GM21526 (cell line): ENCODE measurements around the gene FXYD7.
"Not testable (repeated sequence)": the region's sequence is repeated elsewhere in the genome, so short reads cannot be mapped to it uniquely, and the experiment has no call there.

Experiments
- ATAC-seq: cut with Tn5 transposase; IDR thresholded peaks from one replicate; pipeline ENCODE4 v1.9.1; 2021; ENCODE audit warnings: moderate library complexity; ENCODE audit not compliant: unreplicated experiment, low FRiP score

Gene FXYD7

DNA sequence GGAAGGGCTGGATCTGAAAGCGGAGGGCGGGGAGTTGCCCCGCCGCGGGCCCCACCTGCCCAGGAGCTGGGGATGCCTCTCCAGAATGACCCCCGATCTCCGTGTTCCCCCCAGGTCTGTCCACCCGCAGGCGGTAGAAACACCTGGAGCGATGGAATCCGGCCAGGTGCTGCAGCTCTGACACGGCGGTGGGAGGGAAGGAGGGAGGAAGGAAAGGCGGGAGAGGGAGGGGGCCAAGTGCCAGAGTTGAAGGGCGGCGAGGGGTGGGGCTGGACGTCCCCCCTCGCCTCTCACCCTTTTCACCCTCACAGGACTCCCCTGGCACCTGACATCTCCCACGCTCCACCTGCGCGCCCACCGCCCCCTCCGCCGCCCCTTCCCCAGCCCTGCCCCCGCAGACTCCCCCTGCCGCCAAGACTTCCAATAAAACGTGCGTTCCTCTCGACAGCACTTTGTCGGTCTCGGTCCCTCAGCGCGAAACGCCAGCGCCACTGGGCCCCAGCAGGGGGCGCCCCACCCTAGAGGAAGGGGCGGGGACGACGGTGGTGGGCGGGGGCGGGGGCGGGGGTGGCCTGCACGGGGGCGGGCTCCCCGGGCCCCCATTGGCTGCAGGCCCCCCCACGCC lies 337 bp upstream of the FXYD7 start:
- no peak for ATAC-seq

DNA sequence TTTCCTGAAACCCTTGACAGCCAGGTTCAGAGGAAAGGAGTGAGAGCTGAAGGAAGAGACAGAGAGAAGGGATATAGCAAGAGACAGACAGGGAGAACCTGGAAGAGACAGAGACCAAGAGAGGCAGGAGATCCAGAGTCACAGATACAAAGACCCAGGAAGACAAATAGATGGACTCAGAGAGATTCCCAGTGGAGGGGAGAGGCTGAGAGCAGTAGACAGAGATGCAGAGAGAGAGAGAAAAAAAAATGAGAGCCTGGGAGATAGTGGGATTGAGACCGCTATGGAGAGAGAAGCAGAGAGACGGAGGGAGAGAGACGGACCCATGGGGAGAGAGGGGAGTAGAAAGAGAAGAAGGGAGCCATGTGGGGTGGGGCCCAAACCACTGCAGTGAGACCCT lies 763 bp downstream of the FXYD7 start:
- ATAC-seq, result no peak

DNA sequence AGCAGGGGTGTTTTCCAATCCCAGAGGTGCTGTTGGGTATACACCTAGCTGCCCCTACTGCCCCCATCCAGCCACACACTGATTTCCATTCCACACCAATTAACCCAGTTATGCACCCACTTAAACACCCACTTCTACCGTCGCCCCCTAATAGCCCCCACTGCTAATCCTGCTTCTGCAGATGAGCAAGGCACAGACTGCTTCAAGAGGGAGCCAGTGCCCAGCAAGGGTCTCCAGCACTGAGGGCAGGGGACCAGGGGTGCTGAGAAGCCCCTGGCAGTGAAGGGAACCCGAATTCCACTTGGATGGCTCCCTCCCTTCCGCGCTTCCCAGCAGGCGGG lies 1.2 kb downstream of the FXYD7 start:
- ATAC-seq, result no peak

DNA sequence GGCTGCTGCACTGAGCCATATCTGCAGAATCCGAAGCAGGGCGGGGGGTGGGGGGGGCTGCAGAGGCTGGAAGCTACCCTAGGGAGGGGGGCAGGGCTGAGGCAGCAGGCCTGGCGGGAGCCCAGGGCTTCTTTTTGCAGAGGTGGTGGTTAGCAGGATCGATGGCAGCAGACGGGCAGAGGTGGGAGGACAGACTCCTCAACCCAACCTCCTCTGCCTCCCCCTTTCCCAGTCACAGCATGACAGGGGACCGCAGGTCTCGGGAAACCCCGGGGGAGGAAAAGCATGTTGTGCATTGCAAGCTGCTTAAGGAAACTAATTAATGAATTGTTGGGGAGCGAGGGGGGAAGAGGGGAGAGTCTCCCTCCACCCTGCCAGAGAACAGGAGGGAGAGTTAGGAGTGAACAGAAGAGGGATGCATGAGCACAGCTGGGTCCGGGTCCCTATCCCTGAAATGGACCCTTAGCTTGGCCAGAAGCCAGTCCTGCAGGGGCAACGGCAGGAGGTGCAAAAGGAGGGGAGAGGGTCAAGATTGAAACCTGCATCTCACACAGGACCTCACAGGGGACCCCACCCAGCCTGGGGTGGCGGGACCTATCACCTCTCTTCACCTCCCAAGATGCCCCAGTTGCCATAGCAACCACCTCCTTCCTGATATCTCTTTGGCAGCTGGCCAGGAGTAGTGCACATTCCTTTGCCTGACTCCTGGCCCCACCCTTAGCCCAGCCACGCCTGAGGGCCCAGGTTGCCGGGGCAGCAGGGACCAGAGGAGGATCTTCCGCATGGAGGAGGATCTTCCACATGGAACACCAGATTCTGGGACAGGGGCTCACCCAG lies 1.8 kb downstream of the FXYD7 start:
- no peak for ATAC-seq

DNA sequence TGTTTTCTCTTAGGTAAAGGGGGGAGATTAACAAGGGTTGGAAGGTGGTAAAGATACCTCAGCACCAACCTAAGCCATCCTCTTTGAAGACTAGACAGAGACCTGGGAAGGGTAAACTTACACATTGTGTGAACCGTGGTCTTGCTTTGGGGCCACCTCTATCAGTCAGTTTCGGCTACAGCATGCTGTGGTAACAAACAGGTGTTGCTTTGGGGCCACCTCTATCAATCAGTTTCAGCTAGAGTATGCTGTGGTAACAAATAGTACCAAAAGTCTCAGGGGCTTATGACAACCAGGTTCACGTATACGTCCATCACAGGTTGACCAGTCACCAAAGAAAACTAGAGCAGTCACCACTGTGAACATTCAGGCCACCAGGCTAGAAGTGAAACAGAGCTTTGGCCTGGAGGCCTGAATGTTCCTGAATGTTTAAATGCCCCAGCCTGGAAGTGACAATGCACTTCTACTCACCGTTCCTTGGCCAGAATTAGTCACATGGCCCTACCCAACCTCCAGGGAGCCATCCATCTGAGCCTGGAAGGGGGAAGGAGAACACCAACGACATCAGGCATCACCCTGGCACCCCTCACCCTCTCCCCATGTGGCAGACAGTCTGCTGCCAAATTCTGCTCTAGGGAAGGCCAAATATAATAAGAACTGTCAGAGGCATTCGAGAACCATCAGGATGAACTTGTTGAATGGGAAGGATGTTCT lies 3.8 kb downstream of the FXYD7 start:
- no peak for ATAC-seq

DNA sequence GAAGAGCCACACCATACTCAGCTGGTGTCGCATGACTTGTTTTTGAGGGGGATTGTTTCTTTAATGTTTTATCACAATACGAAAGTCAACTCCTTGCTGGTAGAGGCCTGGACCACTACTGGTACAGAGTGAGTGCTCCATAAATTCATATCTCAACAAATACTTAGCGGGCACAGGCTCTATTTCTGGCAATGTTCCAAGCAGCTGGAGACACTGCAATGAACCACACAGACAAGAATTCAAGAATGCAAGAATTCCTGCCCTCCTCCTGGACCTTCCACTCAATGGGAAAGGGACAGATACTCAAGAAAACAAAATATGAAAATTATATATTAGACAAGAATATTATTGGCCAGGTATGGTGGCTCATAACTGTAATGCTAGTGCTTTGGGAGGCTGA lies 6.4 kb downstream of the FXYD7 start:
- ATAC-seq, result no peak

DNA sequence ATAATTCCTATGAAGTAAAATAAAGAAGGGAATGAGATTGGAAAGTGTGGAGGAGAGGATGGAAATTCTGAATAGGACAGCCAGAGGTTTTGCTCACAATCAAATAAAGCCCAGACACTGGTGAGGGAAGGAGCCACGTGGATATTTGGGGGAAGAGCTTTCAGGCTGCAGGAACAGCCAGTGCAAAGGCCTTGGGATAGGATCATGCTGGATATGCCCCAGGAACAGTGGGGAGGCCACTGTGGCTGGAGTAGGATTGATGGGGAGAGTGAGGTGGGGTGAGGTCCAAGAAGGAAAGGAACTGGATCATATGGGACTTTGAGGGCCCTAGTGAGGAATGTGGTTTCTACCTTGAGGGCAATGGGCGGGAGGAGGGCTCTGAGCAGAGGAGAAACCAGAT lies 7.4 kb downstream of the FXYD7 start:
- no peak for ATAC-seq

DNA sequence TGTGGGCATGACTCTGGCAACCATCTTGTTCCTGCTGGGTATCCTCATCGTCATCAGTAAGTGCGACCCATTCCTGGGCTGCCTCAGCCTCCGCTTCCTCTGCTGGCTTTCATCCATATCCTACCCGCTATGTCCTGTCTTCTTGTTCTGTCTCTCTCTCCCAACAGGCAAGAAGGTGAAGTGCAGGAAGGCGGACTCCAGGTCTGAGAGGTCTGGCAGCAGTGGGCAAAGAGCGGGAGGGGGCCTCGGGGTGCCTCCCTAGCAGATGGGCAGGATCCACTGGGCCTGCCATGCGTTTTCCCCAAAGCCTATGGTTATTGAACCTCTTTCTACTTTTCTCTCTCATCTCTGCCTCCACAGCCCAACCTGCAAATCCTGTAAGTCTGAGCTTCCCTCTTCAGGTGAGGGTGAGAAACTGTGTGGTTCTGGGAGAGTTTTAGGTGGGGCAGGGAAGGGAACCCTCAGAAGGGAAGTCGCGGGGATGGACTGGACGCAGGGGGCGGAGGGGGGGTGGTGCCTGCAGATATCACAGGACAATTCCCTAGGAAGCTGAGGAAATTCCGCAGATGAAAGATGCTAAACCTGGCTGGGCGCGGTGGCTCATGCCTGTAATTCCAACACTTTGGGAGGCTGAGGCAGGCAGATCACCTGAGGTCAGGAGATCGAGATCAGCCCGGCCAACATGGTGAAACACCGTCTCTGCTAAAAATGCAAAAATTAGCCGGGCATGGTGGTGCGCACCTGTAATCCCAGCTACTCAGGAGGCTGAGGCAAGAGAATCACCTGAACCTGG lies 8.4 kb downstream of the FXYD7 start:
- ATAC-seq, result no peak

DNA sequence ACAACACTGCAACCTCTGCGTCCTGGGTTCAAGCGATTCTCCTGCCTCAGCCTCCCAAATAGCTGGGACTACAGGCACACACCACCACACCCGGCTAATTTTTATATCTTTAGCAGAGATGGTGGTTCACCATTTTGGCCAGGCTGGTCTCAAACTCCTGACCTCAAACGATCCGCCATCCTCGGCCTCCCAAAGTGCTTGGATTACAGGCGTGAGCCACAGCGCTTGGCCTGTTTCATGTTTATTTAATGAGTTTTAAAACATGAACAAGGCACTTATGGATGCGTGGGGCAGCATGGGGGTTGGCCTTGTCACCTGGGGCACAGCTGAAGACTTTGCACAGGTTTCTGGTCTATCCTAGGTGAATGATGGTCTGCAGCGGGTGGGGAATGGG lies 10.1 kb downstream of the FXYD7 start:
- not testable (repeated sequence) for ATAC-seq

DNA sequence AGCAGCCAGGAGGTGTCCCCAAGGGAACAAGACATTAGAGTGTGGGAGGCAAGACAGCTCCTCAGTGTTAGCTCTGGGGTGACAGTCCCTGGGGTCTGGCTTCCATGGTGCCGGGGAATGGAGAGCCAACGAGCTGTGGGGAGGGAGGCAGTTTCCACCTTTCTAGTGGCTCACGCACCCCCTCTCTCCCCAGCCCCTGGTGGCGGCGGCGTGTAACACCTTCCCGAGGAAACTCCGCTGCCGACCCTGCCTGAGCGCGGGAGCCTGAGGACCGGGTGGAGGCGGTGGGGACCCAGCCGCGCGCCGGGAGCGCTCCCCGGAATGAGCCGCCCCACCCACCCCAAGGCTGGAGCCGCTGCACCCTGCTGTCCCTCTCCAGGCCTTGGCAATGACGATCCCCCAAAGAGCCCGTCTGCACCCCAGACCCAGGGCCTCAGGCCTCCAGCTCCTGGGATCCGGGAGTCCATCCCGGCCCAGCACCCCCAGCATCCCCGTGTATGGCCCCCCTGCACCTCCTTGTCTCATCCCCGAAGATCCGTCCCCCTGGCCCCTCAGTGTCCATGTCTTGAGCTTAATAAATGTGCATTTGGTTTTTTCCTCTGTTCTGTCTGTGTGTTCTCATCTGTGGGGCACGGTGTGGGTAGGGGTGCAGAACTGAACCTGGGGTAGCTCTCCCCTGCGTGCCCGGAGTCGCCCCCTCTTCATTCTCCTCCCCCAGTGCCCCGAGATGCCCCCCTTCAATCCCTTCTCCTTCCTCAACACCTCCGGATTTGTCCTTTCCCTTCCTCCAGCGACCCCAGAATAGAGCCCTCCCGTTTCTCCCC lies 10.9 kb downstream of the FXYD7 start:
- no peak for ATAC-seq

DNA sequence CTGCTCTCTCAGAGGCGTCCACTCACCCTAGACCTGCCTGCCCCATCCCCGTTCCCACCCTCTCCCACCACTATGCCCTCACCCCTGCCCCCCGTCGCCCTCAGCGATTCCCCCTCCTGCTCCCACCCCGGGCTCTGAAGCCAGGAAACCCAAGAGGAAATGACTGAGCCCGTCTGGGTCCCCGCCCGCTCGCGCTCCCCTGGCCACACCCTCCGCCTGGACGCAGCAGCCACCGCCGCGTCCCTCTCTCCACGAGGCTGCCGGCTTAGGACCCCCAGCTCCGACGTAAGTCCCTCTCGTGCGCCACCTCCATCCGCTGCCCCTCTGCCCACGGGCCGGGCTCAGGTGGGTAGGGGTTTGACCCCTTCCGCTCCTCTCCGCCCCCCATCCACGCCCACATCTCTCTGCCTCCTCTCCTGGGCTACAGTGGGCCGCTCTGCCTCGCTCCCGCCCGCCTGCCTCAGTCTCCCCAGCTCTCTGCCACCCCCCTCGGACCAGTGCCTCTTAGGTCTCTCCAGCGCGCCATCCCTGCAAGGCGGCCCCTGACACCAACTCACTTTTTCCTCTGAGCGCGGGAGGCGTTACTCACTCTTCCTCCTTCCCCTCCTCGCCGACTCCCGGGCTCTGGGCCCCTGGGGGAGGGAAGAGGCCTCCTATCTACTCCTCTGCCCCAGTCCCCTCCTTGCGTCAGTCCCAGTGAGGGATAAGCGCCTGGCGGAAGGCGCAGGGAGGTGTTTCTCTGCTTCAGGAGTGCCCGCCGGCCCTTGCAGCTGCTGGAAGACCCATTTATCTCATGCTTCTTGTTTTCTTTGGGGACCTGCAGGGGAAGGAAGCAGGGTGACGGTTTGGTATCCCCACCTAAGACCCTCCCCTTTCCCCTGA lies 11.7 kb downstream of the FXYD7 start, which contains the start of gene FXYD5:
Gene FXYD5, plus strand, starts transcription at position 211 of the 882 bp plus-strand sequence. CDS start 816 bp downstream, outside the sequence.
- ATAC-seq, result no peak

DNA sequence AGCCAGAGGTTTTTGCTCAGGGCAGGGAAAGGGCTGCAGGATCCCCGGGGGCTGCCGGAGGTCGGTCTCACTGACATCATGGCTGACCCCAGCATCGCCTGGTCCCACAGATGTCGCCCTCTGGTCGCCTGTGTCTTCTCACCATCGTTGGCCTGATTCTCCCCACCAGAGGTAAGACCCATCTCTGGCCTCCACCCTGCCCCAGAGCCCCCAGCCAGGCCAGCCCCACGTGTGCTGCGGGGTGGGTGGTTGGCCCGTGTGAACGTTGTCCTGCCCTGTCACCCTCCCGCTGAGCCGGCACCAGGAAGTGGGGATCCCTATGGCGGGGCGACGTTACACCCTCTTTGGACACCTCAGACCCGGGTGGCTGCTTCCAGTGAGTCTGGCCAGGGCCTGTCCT lies 12.4 kb downstream of the FXYD7 start:
- ATAC-seq, result no peak

DNA sequence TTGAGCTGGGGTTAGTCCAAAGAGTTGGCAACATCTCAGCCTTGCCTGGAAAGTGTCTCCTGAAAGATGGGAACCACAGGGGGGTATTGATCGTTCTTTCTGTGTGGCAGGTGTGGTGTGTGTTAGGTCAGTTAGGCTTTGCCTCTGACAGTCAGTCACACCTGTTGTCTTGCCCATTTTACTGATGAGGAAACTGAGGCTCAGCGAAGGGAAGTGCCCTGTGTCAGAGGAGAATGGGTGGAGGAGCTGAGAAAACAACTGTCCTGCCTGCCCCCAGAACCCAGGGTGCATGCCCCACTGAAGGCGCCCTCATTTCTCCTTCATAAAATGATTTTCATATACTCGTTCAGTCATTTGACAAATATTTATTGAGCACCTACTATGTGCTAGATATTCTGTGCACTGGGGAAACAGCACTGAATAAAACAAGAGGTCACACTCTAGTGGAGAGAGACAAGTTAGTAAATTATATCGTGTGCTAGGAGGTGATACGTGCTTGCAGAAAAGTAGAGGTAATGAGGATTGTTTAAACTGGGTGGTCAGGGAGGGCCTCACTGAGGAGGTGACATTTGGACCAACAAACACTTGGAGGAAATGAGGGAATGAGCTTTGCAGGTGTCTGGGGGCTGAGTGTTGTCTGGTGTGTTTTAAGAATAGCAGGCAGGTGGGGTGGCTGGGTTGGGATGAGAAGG lies 13.1 kb downstream of the FXYD7 start:
- ATAC-seq, result no peak

DNA sequence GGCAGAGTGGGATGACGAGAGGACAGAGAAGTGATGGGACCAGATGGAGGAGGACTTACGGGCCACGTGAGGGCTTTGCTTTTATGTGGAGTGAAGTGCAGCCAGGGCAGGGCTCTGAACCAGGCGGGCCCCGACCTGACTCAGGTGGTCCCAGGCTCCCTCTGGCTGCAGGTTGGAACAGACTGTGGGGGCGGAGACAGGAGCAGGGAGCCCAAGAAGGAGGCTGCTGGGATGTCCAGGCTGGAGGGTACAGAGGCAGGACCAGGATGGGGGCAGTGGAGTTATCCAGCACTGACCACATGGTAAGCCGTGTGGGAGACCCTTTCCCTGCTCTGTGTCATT lies 13.6 kb downstream of the FXYD7 start:
- no peak for ATAC-seq

DNA sequence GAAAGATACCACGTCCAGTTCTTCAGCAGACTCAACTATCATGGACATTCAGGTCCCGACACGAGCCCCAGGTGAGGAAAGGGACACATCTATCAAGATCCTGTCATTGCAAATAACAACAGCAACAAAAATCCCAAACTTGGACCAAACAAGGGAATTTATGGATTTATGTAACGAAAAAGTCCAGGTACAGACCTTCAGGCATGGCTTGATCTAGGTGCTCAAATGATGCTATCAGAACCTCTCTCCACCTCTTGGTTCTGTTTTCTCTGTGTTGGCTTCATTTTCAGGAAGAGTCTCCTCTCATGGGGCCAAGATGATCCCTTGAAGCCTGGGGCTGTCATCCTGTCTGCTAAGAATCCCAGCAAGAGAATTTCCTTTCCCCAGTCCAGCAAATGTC lies 14.4 kb downstream of the FXYD7 start:
- no peak for ATAC-seq

DNA sequence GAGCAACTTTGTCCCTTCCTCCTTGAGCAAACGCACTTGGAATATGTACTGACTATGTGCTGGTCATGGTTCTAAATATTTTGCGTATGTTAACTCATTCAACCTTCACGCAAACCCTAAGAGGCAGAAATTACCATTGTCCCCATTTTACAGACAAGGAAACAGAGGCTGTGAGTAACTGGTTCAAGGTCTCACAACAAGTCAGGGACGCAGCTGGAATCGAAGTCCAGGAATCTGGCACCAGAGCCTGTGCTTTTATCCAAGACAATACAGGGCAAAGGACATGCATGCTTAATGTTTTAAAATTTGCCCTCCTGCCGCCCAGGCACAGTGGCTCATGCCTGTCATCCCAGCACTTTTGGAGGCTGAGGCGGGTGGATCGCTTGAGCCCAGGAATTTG lies 16.6 kb downstream of the FXYD7 start:
- ATAC-seq, result no peak

DNA sequence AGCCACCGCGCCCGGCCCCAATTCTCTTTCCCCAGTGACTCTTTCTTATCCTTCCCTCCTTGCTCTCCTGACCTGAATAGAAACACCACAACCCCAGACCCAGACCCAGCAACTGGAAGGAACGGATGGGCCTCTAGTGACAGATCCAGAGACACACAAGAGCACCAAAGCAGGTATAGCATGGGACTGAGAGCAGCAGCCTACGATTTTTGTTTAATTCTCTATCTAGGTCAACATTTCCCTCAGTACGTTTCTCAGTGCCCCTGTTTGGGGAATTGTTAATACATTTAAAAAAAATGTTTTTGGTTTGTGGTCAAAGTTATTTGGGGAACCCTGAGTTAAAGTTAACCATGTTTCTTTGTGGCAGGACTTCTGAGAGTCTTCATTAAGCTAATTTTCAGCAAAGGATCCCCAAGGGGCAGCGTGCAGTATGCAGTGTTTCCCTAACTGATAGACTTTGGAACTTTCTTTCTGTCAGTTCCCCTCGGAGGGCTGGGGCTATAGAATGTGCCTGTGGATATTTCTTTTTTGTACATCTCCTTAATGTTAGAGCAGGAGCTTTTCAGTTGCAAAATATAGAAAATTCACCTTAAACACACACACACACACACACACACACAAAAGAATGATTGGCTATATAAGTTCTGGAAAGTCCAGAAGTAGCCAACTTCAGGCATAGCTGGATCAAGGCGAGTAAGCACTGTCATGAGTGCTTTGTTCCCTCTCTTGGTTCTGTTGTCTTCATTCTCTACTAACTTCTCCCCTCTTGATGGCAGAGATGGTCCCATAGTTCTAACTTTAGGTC lies 17.8 kb downstream of the FXYD7 start:
- no peak for ATAC-seq

DNA sequence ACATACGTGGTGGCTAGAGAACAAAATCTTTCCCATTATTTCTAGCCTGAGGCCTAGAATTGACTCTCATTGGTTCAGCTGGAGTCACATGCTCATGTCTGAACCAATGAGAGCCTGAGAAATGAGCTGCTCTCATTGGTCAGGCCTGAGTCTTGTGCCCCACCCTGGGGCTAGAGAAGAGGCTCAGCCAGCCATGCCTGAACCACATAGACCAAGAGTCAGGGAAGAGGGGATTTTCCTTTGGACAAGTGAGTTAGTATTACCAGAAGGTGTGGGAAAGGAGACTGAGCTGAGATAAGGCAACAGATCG lies 18.3 kb downstream of the FXYD7 start:
- no peak for ATAC-seq
